Cardiac septum (tissue), 1 donor: Measurements from ENCODE around the gene FSCN2. TPM values are rescaled to one million over a fixed set of nuclear protein-coding genes. Genes with fewer than 3 reads are reported as not detected.

Experiments
- DNase-seq: peaks from one replicate; pipeline ENCODE4 v3.0.0-alpha.2; 2020; ENCODE audit warnings: low spot score
- intact Hi-C: fragments of 100-400 bp; cut with DNase I; formaldehyde crosslinking; loops from one replicate; pipeline ENCODE4 v1.14.0; 2022
- total RNA-seq: library from RNA; stranded (reverse); fragmentation: NEBNext Ultra II Directional; extraction: Animal tissue kit (Norgen Biotek cat#: 25700); gene quantifications from one replicate; pipeline ENCODE4 v1.2.1, GENCODE V29; 2021
- donor health status: DM: no; HTN: no; CAD: no.

FSCN2 gene
- total RNA-seq, 1 donor from 2014 or later, result 1.1 TPM

- intact Hi-C loops, result no loop called here
These were observed 17.2 kb upstream of the FSCN2 start for GRCh38 chr17:81510785-81511553.

GRCh38 chr17:81511554-81511803, 16.7 kb upstream of the FSCN2 start:
- intact Hi-C loops, result no loop called here
- no peak for DNase-seq

More at GRCh38 chr17:81510785-81511553, 17.2 kb upstream of the FSCN2 start:
- no peak for DNase-seq

- DNase-seq, result no peak
- intact Hi-C loops, result loop anchor here (2.0 kb wide), 1 partner anchor 117 kb away; the partner anchor contains the start of gene BAHCC1
These were observed 16.2 kb upstream of the FSCN2 start for GRCh38 chr17:81511804-81512561.

DNA sequence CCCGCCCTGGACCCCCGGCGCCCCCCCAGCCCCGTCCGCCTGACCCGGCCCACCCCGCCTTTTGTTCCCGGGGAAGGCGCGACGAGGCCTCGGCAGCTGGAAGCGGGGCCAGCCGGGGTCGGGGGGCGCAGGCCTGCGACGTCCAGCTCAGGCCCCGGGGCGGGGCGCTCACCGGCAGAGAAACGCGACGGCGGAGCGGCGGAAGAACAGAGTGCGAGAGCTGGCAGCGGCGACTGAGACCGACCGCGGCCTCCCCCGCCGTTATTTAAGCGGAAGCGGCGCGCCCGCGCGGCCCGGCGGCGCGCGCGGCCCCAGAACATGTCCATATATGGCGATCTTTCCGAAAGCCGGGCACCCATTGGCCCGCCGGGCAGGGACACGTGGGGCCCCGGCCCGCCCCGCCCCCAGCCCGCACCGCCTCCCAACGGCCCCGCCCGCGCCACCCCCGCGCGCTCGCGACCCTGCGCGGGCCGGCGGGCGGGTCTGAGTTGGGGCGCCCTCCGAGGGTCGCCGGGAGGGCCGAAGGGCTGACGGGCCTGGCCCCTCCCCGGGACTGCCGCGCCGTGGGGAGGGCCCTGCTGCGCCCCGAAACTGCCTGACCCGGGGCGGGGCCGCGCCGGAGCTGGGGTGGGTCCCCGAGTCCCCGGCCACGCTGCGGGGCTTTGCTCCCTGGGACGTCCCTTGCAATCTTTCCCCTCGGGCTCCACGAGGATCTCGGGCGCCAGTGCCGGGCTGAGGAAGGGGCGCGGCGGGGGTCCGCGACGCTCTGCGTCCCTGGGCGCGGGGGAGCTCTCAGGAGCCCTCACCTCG, 15.4 kb upstream of the FSCN2 start, which contains the start of gene ACTG1:
ACTG1 (minus strand) TSS at position 238 of the 810 bp plus-strand sequence. CDS start 445 bp downstream, outside the sequence.
- peak; percentile 97 for DNase-seq
- intact Hi-C loops, result loop anchor here (2.0 kb wide), 1 partner anchor 118 kb away; the partner anchor contains the start of gene BAHCC1

GRCh38 chr17:81513372-81513752, 14.8 kb upstream of the FSCN2 start:
- intact Hi-C loops, result loop anchor here (2.0 kb wide), 1 partner anchor 119 kb away; the partner anchor contains the start of gene BAHCC1
- DNase-seq, result no peak

DNA sequence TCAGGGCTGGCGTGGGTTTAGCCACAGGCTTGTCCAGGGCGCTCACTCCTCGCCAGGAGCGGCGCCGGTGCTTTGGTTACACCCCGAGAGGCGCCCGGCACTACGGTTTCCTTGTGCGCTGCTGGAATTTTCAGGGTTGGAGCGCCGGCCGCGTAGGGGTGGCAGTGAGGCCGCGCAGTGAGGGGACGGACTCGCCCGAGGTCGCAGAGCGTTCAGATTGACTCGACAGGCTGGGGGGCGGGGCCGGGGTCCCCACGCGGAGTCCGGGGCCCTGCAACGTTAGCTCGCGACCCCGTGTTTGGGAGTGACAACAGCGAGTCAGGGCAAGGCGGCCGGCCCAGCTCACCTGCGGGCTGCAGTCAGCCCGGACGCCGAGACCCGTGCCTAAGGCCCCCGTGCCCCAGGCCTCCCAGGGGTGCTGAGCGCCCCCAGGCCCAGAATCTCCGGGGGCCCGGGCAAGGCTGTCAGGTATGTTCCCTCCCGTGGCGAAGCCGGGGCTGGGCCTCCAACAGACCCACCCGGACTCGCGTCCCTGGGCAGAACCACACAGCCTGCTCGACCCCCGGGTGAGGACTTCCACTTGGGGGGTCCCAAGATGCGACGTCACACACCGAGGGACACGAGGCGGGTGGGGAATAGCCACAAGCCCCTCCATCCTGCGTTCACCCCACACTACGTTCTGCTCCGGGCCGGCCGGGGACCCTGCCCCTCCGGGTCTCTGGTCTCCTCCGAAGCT, 14.3 kb upstream of the FSCN2 start:
- intact Hi-C loops, result loop anchor here (2.0 kb wide), 1 partner anchor 119 kb away; the partner anchor contains the start of gene BAHCC1
- no peak for DNase-seq

GRCh38 chr17:81514489-81514738, 13.8 kb upstream of the FSCN2 start:
- intact Hi-C loops, result no loop called here

DNA sequence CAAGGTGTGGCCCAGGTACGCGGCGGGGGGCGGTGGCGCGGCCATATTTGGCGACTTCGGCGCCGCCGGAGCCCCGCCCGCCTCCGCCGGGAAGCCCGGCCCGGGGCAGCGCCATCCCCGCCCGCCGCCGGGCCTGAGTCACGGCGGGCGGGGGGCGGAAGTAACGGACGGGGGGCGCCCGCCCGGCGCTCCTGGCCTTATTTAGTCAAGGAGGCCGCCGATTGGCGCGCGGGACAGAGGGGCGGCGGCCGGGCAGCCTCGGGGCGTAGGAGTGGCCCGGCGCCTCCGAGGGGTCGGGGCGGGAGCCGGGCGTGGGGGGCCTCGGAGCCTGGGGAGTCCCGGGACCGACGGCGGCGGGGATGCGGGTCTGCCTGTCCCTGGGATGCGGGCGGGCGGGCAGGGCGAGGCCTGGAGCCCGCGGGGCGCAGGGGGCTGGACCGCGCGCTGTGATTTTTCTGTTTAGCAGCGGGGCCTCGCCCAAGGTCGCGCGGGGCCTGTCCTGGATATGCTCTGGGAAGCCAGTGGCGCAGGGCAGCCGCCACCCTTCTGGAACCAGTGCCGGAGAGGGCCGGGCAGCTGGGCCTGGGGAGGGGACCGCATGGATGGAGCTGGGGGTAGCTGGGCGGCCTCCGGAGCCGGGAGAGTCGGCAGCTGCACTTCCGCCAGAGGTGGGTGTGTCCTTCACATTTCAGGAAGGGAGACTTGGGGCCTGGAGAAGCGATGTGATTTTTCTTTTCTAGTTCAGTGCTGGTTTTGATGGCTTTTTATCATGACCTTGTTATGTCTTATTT, 13.2 kb upstream of the FSCN2 start:
- peak; percentile 92 for DNase-seq
- intact Hi-C loops, result loop anchor here (1.0 kb wide), 1 partner anchor 37 kb away; the partner anchor contains the start of gene FAAP100

More at GRCh38 chr17:81514489-81514738, 13.8 kb upstream of the FSCN2 start:
- DNase-seq, result no peak

- no peak for DNase-seq
- intact Hi-C loops, result loop anchor here (1.0 kb wide), 1 partner anchor 37 kb away; the partner anchor contains the start of gene FAAP100
These were observed 12.6 kb upstream of the FSCN2 start for GRCh38 chr17:81515530-81516041.

GRCh38 chr17:81516439-81516838, 11.7 kb upstream of the FSCN2 start:
- intact Hi-C loops, result no loop called here
- no peak for DNase-seq

DNA sequence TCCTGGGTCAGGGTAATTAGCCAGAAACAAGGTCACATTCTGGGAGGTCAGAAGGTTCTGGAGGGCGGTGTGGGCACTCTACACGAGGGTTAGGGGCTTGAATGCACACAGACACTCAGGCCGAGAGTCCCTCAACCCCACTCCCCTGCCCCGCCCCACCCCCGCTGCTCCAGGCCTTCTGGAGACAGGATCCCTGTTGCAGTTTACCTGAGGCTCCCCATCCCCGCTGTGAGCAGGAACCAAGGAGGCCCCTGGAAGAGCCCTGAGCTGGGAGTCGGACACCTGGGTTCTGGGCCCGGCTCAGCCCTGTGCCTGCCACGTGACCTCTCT, 11.2 kb upstream of the FSCN2 start:
- intact Hi-C loops, result no loop called here
- DNase-seq, result no peak

- intact Hi-C loops, result no loop called here
- DNase-seq, result no peak
These were observed 10.7 kb upstream of the FSCN2 start for GRCh38 chr17:81517339-81518112.

DNA sequence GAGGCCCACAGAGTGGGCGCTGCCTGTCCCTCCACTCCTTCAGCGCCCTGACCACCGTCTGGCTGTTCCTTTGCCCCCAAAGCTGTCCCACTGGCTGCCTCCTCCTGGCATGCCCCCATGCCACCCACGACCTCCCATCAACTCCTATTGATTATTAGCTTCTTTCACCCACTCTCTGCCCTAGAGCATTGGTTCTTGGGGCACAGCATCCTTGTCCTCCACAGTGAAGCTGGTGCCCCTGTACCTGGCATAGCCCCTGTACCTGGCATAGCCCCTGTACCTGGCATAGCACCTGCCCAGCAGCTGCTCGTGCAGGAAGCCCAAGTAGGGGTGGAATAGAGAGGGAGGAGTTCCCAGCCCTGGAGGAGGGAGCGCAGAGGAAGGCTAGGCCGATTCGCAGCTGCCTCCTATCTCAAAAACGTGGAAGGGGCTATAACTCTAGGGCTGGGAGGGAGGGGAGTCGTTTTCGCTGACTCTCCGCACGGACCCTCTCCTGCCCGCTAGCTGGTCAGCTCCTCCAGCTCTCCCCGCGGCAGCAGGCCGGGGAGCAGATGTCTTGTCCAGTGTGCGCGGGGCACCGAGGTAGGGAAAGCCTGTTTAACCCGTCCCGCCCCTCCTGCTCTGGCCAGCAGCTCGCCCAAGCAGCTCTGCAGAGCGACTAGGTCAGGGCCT, 9.9 kb upstream of the FSCN2 start:
- intact Hi-C loops, result no loop called here
- no peak for DNase-seq

DNA sequence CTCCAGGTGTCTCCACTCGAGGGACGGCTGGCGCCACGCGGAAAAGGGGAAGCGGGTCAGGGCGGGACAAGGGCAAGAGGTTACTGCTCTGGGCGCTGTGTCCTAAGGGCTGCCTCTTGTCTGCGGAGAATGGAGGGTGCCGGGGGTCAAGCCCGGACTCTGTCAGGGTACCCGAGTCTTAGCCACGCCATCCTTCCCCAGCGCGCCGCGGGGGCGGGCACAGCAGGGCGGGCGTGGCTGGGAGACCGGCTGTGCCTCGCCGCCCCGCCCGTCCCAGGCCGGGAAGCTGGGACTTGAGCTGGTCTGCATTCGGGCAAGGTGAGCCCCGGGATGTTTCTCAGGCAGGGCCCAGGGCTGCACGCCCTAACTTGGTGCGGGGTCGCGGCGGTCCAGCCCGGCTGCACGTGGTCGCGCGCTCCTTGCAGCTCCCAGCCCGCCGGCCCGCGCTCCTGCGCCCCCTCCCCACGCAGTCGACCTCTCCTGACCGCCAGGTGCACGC, 9.3 kb upstream of the FSCN2 start:
- intact Hi-C loops, result no loop called here
- DNase-seq, result peak; percentile 89

GRCh38 chr17:81519284-81520020, 8.7 kb upstream of the FSCN2 start:
- peak; percentile 77 for DNase-seq
- intact Hi-C loops, result loop anchor here (5.0 kb wide), 1 partner anchor 83 kb away; no protein-coding TSS in a partner anchor
